Measurements from ENCODE around the gene NXPH1. TPM values are rescaled to one million over a fixed set of nuclear protein-coding genes. Genes with fewer than 3 reads are reported as not detected.

NXPH1 gene
- total RNA-seq, 5 donors from 2014 or later (not counting 1 experiment from before 2014, with no cell fraction given) = not detected

GRCh38 chr7:8751557-8752231 lies 318.3 kb downstream of the NXPH1 start:
- Histone ChIP-seq H3K27ac (ENCODE audit: low read length) (no peak overlapping the region), H3K9me3 (no peaks in the 10 kb centered on the region), H3K27me3 (replicated peaks in 1 of 2; ENCODE audit: control insufficient read depth in 2 of 2, extremely low read depth in 1 of 2, insufficient read depth in 2 of 2, low read length in 1 of 2) (no peaks in the 10 kb centered on the region), H3K36me3 (ENCODE audit: control insufficient read depth in 2 of 2, extremely low read depth in 1 of 2, insufficient read depth in 1 of 2, low read length in 1 of 2) (no peaks in the 10 kb centered on the region), H3K4me1 (ENCODE audit: control insufficient read depth in 1 of 2, extremely low read depth in 1 of 2, insufficient read depth in 2 of 2, low read length in 2 of 2) (no peaks in the 10 kb centered on the region), H3K4me3 (ENCODE audit: control insufficient read depth in 1 of 2, extremely low read depth in 1 of 2, low read length in 1 of 2) (no peak overlapping the region)
- ChIA-PET CTCF (no interaction called here), POLR2A (no interaction called here)
- H3K36me3 Mint-ChIP-seq = no peaks in the 10 kb centered on the region
- no peaks in the 10 kb centered on the region for H3K27me3 Mint-ChIP-seq
- no peak for DNase-seq
- peaks cover 2 to 3% (median 3%) of the 10 kb centered on the region in 3 donors for H3K9me3 Mint-ChIP-seq
- no peak for ATAC-seq (replicated peaks in 1 of 4)
- no peaks in the 10 kb centered on the region for H3K4me1 Mint-ChIP-seq
- H3K27ac Mint-ChIP-seq = no peak overlapping the region
- no CpG with 5 or more reads among the region's 4 CpGs for WGBS (ENCODE audit: insufficient coverage)
- no peak overlapping the region for H3K4me3 Mint-ChIP-seq

- no CpG with 5 or more reads among the region's 3 CpGs for WGBS (ENCODE audit: insufficient coverage)
- Mint-ChIP-seq H3K4me3 (no peak overlapping the region), H3K36me3 (no peaks in the 10 kb centered on the region), H3K27me3 (no peaks in the 10 kb centered on the region), H3K9me3 (peaks cover 0 to 2% (median 0%) of the 10 kb centered on the region in 3 donors), H3K27ac (no peak overlapping the region), H3K4me1 (no peaks in the 10 kb centered on the region)
- ChIA-PET POLR2A (no interaction called here), CTCF (no interaction called here)
- no peaks in the 10 kb centered on the region for H3K36me3 ChIP-seq (ENCODE audit: control insufficient read depth in 2 of 2, extremely low read depth in 1 of 2, insufficient read depth in 1 of 2, low read length in 1 of 2)
- ATAC-seq (replicated peaks in 1 of 4) (no peak), DNase-seq (no peak)
- no peaks in the 10 kb centered on the region for H3K27me3 ChIP-seq (replicated peaks in 1 of 2; ENCODE audit: control insufficient read depth in 2 of 2, extremely low read depth in 1 of 2, insufficient read depth in 2 of 2, low read length in 1 of 2)
- H3K27ac ChIP-seq (ENCODE audit: low read length) = no peak overlapping the region
- no peak overlapping the region for H3K4me3 ChIP-seq (ENCODE audit: control insufficient read depth in 1 of 2, extremely low read depth in 1 of 2, low read length in 1 of 2)
- no peaks in the 10 kb centered on the region for H3K9me3 ChIP-seq
- H3K4me1 ChIP-seq (ENCODE audit: control insufficient read depth in 1 of 2, extremely low read depth in 1 of 2, insufficient read depth in 2 of 2, low read length in 2 of 2) = no peaks in the 10 kb centered on the region
Observed at GRCh38 chr7:8753355-8753754, 319.9 kb downstream of the NXPH1 start.

- no peak overlapping the region for H3K4me3 ChIP-seq (ENCODE audit: control insufficient read depth in 1 of 2, extremely low read depth in 1 of 2, low read length in 1 of 2)
- ChIA-PET POLR2A (no interaction called here), CTCF (no interaction called here)
- H3K36me3 Mint-ChIP-seq = no peaks in the 10 kb centered on the region
- no peak for ATAC-seq (replicated peaks in 1 of 4)
- H3K27ac Mint-ChIP-seq = no peak overlapping the region
- H3K9me3 ChIP-seq = no peaks in the 10 kb centered on the region
- H3K27me3 ChIP-seq (replicated peaks in 1 of 2; ENCODE audit: control insufficient read depth in 2 of 2, extremely low read depth in 1 of 2, insufficient read depth in 2 of 2, low read length in 1 of 2) = no peaks in the 10 kb centered on the region
- H3K4me1 Mint-ChIP-seq = no peaks in the 10 kb centered on the region
- H3K4me1 ChIP-seq (ENCODE audit: control insufficient read depth in 1 of 2, extremely low read depth in 1 of 2, insufficient read depth in 2 of 2, low read length in 2 of 2) = no peaks in the 10 kb centered on the region
- whole genome bisulfite sequencing (ENCODE audit: insufficient coverage) = no CpG with 5 or more reads among the region's 1 CpG
- no peaks in the 10 kb centered on the region for H3K36me3 ChIP-seq (ENCODE audit: control insufficient read depth in 2 of 2, extremely low read depth in 1 of 2, insufficient read depth in 1 of 2, low read length in 1 of 2)
- H3K9me3 Mint-ChIP-seq = peaks cover 0 to 3% (median 0%) of the 10 kb centered on the region in 3 donors
- no peak for DNase-seq
- H3K4me3 Mint-ChIP-seq = no peak overlapping the region
- no peaks in the 10 kb centered on the region for H3K27me3 Mint-ChIP-seq
- H3K27ac ChIP-seq (ENCODE audit: low read length) = no peak overlapping the region
Observed at GRCh38 chr7:8761731-8762130, 328.3 kb downstream of the NXPH1 start.

GRCh38 chr7:8762803-8763202 lies 329.4 kb downstream of the NXPH1 start:
- no CpG with 5 or more reads among the region's 9 CpGs for WGBS (ENCODE audit: insufficient coverage)
- no peaks in the 10 kb centered on the region for H3K27me3 ChIP-seq (replicated peaks in 1 of 2; ENCODE audit: control insufficient read depth in 2 of 2, extremely low read depth in 1 of 2, insufficient read depth in 2 of 2, low read length in 1 of 2)
- CTCF ChIA-PET = no interaction called here
- DNase-seq = no peak
- H3K27ac Mint-ChIP-seq = no peak overlapping the region
- H3K27me3 Mint-ChIP-seq = no peaks in the 10 kb centered on the region
- H3K36me3 Mint-ChIP-seq = no peaks in the 10 kb centered on the region
- no peak overlapping the region for H3K4me3 Mint-ChIP-seq
- no peaks in the 10 kb centered on the region for H3K4me1 ChIP-seq (ENCODE audit: control insufficient read depth in 1 of 2, extremely low read depth in 1 of 2, insufficient read depth in 2 of 2, low read length in 2 of 2)
- H3K27ac ChIP-seq (ENCODE audit: low read length) = no peak overlapping the region
- POLR2A ChIA-PET = no interaction called here
- H3K9me3 Mint-ChIP-seq = peaks cover 0 to 3% (median 2%) of the 10 kb centered on the region in 3 donors
- no peaks in the 10 kb centered on the region for H3K36me3 ChIP-seq (ENCODE audit: control insufficient read depth in 2 of 2, extremely low read depth in 1 of 2, insufficient read depth in 1 of 2, low read length in 1 of 2)
- H3K9me3 ChIP-seq = no peaks in the 10 kb centered on the region
- no peak overlapping the region for H3K4me3 ChIP-seq (ENCODE audit: control insufficient read depth in 1 of 2, extremely low read depth in 1 of 2, low read length in 1 of 2)
- no peak for ATAC-seq (replicated peaks in 1 of 4)
- H3K4me1 Mint-ChIP-seq = no peaks in the 10 kb centered on the region

GRCh38 chr7:8765374-8765773 lies 332.0 kb downstream of the NXPH1 start:
- H3K36me3 Mint-ChIP-seq = no peaks in the 10 kb centered on the region
- H3K27me3 ChIP-seq (replicated peaks in 1 of 2; ENCODE audit: control insufficient read depth in 2 of 2, extremely low read depth in 1 of 2, insufficient read depth in 2 of 2, low read length in 1 of 2) = no peaks in the 10 kb centered on the region
- no peaks in the 10 kb centered on the region for H3K36me3 ChIP-seq (ENCODE audit: control insufficient read depth in 2 of 2, extremely low read depth in 1 of 2, insufficient read depth in 1 of 2, low read length in 1 of 2)
- DNase-seq = no peak
- CTCF ChIA-PET = no interaction called here
- no peak overlapping the region for H3K27ac Mint-ChIP-seq
- H3K27me3 Mint-ChIP-seq = no peaks in the 10 kb centered on the region
- no peak for ATAC-seq (replicated peaks in 1 of 4)
- POLR2A ChIA-PET = no interaction called here
- H3K4me1 Mint-ChIP-seq = no peaks in the 10 kb centered on the region
- no peaks in the 10 kb centered on the region for H3K9me3 ChIP-seq
- no peak overlapping the region for H3K4me3 ChIP-seq (ENCODE audit: control insufficient read depth in 1 of 2, extremely low read depth in 1 of 2, low read length in 1 of 2)
- no CpG with 5 or more reads among the region's 3 CpGs for WGBS (ENCODE audit: insufficient coverage)
- H3K9me3 Mint-ChIP-seq = peaks cover 0 to 7% (median 4%) of the 10 kb centered on the region in 3 donors
- no peaks in the 10 kb centered on the region for H3K4me1 ChIP-seq (ENCODE audit: control insufficient read depth in 1 of 2, extremely low read depth in 1 of 2, insufficient read depth in 2 of 2, low read length in 2 of 2)
- H3K4me3 Mint-ChIP-seq = no peak overlapping the region
- no peak overlapping the region for H3K27ac ChIP-seq (ENCODE audit: low read length)

- Histone ChIP-seq H3K4me3 (ENCODE audit: control insufficient read depth in 1 of 2, extremely low read depth in 1 of 2, low read length in 1 of 2) (no peak overlapping the region), H3K36me3 (ENCODE audit: control insufficient read depth in 2 of 2, extremely low read depth in 1 of 2, insufficient read depth in 1 of 2, low read length in 1 of 2) (no peaks in the 10 kb centered on the region), H3K27me3 (replicated peaks in 1 of 2; ENCODE audit: control insufficient read depth in 2 of 2, extremely low read depth in 1 of 2, insufficient read depth in 2 of 2, low read length in 1 of 2) (no peaks in the 10 kb centered on the region), H3K4me1 (ENCODE audit: control insufficient read depth in 1 of 2, extremely low read depth in 1 of 2, insufficient read depth in 2 of 2, low read length in 2 of 2) (no peaks in the 10 kb centered on the region), H3K9me3 (no peaks in the 10 kb centered on the region), H3K27ac (ENCODE audit: low read length) (no peak overlapping the region)
- no peak overlapping the region for H3K27ac Mint-ChIP-seq
- CTCF ChIA-PET = no interaction called here
- H3K9me3 Mint-ChIP-seq = peaks cover 7 to 15% (median 14%) of the 10 kb centered on the region in 3 donors
- DNase-seq (no peak), ATAC-seq (replicated peaks in 1 of 4) (no peak)
- POLR2A ChIA-PET = interaction anchor here in 1 of 2 donors (0.6 kb wide), 1 partner anchor 1731 kb away, joined by 3 read pairs; no protein-coding TSS in a partner anchor
- H3K4me1 Mint-ChIP-seq = no peaks in the 10 kb centered on the region
- no peak overlapping the region for H3K4me3 Mint-ChIP-seq
- no peaks in the 10 kb centered on the region for H3K36me3 Mint-ChIP-seq
- no peaks in the 10 kb centered on the region for H3K27me3 Mint-ChIP-seq
Observed at GRCh38 chr7:8773518-8773917, 340.1 kb downstream of the NXPH1 start.

- POLR2A ChIA-PET = no interaction called here
- H3K9me3 ChIP-seq = no peaks in the 10 kb centered on the region
Observed at GRCh38 chr7:8778459-8778858, 345.1 kb downstream of the NXPH1 start.

More at GRCh38 chr7:8778459-8778858, 345.1 kb downstream of the NXPH1 start:
- H3K36me3 ChIP-seq (ENCODE audit: control insufficient read depth in 2 of 2, extremely low read depth in 1 of 2, insufficient read depth in 1 of 2, low read length in 1 of 2) = no peaks in the 10 kb centered on the region
- ATAC-seq (replicated peaks in 1 of 4) (no peak), DNase-seq (no peak)
- Mint-ChIP-seq H3K36me3 (no peaks in the 10 kb centered on the region), H3K4me1 (no peaks in the 10 kb centered on the region), H3K4me3 (no peak overlapping the region), H3K9me3 (peaks cover 4 to 27% (median 11%) of the 10 kb centered on the region in 3 donors), H3K27ac (no peak overlapping the region), H3K27me3 (no peaks in the 10 kb centered on the region)
- no peak overlapping the region for H3K27ac ChIP-seq (ENCODE audit: low read length)
- 75% methylated on average over 1 of the region's 2 CpGs for WGBS (ENCODE audit: insufficient coverage)
- no peaks in the 10 kb centered on the region for H3K27me3 ChIP-seq (replicated peaks in 1 of 2; ENCODE audit: control insufficient read depth in 2 of 2, extremely low read depth in 1 of 2, insufficient read depth in 2 of 2, low read length in 1 of 2)
- no peak overlapping the region for H3K4me3 ChIP-seq (ENCODE audit: control insufficient read depth in 1 of 2, extremely low read depth in 1 of 2, low read length in 1 of 2)
- CTCF ChIA-PET = no interaction called here
- H3K4me1 ChIP-seq (ENCODE audit: control insufficient read depth in 1 of 2, extremely low read depth in 1 of 2, insufficient read depth in 2 of 2, low read length in 2 of 2) = no peaks in the 10 kb centered on the region

All from T-cell (primary cell).